Effector CD4-positive, alpha-beta T cell (primary cell): ENCODE results near the gene SCMH1.
"Not testable (repeated sequence)": the region's sequence is repeated elsewhere in the genome, so short reads cannot be mapped to it uniquely, and the experiment has no call there.

Experiments used
- DNase-seq: peaks from one replicate; pipeline ENCODE4 v3.0.0-alpha.2; 2020

The SCMH1 gene

GRCh38 chr1:41149570-41149969 is 92.5 kb downstream of the SCMH1 start:
- no peak for DNase-seq

- no peak for DNase-seq
Measured at GRCh38 chr1:41144285-41144684, 97.8 kb downstream of the SCMH1 start.

- DNase-seq: no peak
Measured at GRCh38 chr1:41138549-41138948, 103.6 kb downstream of the SCMH1 start.

GRCh38 chr1:41135196-41135947 is 106.7 kb downstream of the SCMH1 start:
- no peak for DNase-seq

GRCh38 chr1:41134325-41134724 is 107.8 kb downstream of the SCMH1 start:
- not testable (repeated sequence) for DNase-seq

GRCh38 chr1:41122851-41123518 is 119.1 kb downstream of the SCMH1 start:
- DNase-seq: no peak

- no peak for DNase-seq
Measured at GRCh38 chr1:41122148-41122547, 120.0 kb downstream of the SCMH1 start.

GRCh38 chr1:41118645-41119044 is 123.5 kb downstream of the SCMH1 start:
- DNase-seq: no peak

- DNase-seq: not testable (repeated sequence)
Measured at GRCh38 chr1:41117241-41117640, 124.9 kb downstream of the SCMH1 start.

GRCh38 chr1:41110736-41111135 is 131.4 kb downstream of the SCMH1 start:
- no peak for DNase-seq

GRCh38 chr1:41110286-41110685 is 131.8 kb downstream of the SCMH1 start:
- no peak for DNase-seq

- no peak for DNase-seq
Measured at GRCh38 chr1:41109310-41110197, 132.6 kb downstream of the SCMH1 start.

- DNase-seq: no peak
Measured at GRCh38 chr1:41108696-41109275, 133.3 kb downstream of the SCMH1 start.

- DNase-seq: no peak
Measured at GRCh38 chr1:41103766-41104165, 138.3 kb downstream of the SCMH1 start.

- no peak for DNase-seq
Measured at GRCh38 chr1:41102653-41103052, 139.5 kb downstream of the SCMH1 start.

- DNase-seq: no peak
Measured at GRCh38 chr1:41101950-41102607, 140.0 kb downstream of the SCMH1 start.

GRCh38 chr1:41101076-41101475 is 141.0 kb downstream of the SCMH1 start:
- no peak for DNase-seq

GRCh38 chr1:41100170-41100569 is 141.9 kb downstream of the SCMH1 start:
- DNase-seq: no peak

GRCh38 chr1:41098730-41099460 is 143.2 kb downstream of the SCMH1 start:
- no peak for DNase-seq

GRCh38 chr1:41097105-41097504 is 145.0 kb downstream of the SCMH1 start:
- no peak for DNase-seq

GRCh38 chr1:41093826-41094225 is 148.3 kb downstream of the SCMH1 start:
- DNase-seq: no peak

- DNase-seq: no peak
Measured at GRCh38 chr1:41086921-41087320, 155.2 kb downstream of the SCMH1 start.
